Neutrophil (primary cell): ENCODE results near the gene SLC25A2.
A peak's percentile ranks its signal among the peaks of the same experiment; 100 is the strongest.
"Not testable (repeated sequence)": the region's sequence is repeated elsewhere in the genome, so short reads cannot be mapped to it uniquely, and the experiment has no call there.

Experiments
- H3K27ac ChIP-seq: fragments of 200-600 bp; sonication (generic); 2 replicates; pipeline ENCODE4 v1.5.1; 2016; ENCODE audit warnings: mild to moderate bottlenecking, moderate library complexity
- H3K27me3 ChIP-seq: fragments of 200-600 bp; sonication (generic); 2 replicates; pipeline ENCODE4 v1.6.0; 2016; ENCODE audit warnings: mild to moderate bottlenecking
- H3K36me3 ChIP-seq: fragments of 200-600 bp; sonication (generic); 2 replicates; pipeline ENCODE4 v1.5.1; 2017
- H3K4me1 ChIP-seq, 2 experiments: fragments of 200-600 bp in 1 of 2; sonication (generic) in 1 of 2; 1 replicate in 1 of 2; 2 replicates in 1 of 2; pipeline versions ENCODE4 v1.5.1 to v1.6.1; 2013 to 2016; ENCODE audit warnings: low read depth in 1 of 2, low read length in 1 of 2, mild to moderate bottlenecking in 1 of 2, moderate library complexity in 1 of 2; ENCODE audit not compliant: control insufficient read depth in 1 of 2, insufficient read depth in 1 of 2
- H3K4me3 ChIP-seq, 2 experiments: fragments of 200-600 bp in 1 of 2; sonication (generic) in 1 of 2; 1 replicate in 1 of 2; 2 replicates in 1 of 2; pipeline ENCODE4 v1.5.1; 2013 to 2016; ENCODE audit warnings: low read depth in 1 of 2, low read length in 1 of 2, mild to moderate bottlenecking in 1 of 2, moderate library complexity in 1 of 2
- H3K9me3 ChIP-seq: fragments of 200-600 bp; sonication (generic); 2 replicates; pipeline ENCODE4 v1.5.1; 2016
- TF ChIP-seq, protein P1 (sequence below): fragments of 200-600 bp; sonication (generic); IDR thresholded peaks from 2 replicates; pipeline ENCODE4 v1.5.1; 2016; ENCODE audit warnings: antibody characterized with exemption

Gene SLC25A2

DNA sequence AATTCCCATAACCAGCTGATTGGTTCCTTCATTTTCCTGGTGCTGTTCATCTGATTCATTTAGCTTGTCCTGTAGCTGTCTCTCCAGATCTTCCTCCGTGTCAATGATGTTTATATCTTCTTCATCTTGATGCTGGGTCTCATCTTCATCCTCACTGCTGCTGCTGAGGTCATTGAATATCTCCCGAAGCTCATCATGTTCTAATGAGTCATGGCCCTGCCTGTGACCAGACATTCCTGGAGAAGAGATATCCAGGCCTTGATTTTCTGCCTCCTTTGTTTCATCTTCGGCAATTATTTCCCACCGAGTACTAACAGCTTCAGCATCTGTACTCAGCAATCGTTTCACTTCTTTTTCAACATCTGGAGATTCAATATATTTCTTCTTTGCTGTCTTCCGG lies 15.4 kb upstream of the SLC25A2 start:
- H3K4me1 ChIP-seq: peaks cover 12 to 15% of the 10 kb centered on the region in 2 experiments
- no peak overlapping the region for H3K27ac ChIP-seq
- peaks cover 4% of the 10 kb centered on the region for H3K27me3 ChIP-seq
- TF ChIP-seq, protein P1, sequence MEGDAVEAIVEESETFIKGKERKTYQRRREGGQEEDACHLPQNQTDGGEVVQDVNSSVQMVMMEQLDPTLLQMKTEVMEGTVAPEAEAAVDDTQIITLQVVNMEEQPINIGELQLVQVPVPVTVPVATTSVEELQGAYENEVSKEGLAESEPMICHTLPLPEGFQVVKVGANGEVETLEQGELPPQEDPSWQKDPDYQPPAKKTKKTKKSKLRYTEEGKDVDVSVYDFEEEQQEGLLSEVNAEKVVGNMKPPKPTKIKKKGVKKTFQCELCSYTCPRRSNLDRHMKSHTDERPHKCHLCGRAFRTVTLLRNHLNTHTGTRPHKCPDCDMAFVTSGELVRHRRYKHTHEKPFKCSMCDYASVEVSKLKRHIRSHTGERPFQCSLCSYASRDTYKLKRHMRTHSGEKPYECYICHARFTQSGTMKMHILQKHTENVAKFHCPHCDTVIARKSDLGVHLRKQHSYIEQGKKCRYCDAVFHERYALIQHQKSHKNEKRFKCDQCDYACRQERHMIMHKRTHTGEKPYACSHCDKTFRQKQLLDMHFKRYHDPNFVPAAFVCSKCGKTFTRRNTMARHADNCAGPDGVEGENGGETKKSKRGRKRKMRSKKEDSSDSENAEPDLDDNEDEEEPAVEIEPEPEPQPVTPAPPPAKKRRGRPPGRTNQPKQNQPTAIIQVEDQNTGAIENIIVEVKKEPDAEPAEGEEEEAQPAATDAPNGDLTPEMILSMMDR: no peak
- no peaks in the 10 kb centered on the region for H3K36me3 ChIP-seq
- H3K9me3 ChIP-seq: peaks cover 38% of the 10 kb centered on the region
- H3K4me3 ChIP-seq: peak overlapping the region; percentile 81

- not testable (repeated sequence) for H3K27ac ChIP-seq, H3K36me3 ChIP-seq, H3K27me3 ChIP-seq, H3K4me3 ChIP-seq
- peaks cover 12 to 15% of the 10 kb centered on the region in 2 experiments for H3K4me1 ChIP-seq
- peaks cover 38% of the 10 kb centered on the region for H3K9me3 ChIP-seq
These were observed 13.1 kb upstream of the SLC25A2 start for GRCh38 chr5:141316963-141317362.

DNA sequence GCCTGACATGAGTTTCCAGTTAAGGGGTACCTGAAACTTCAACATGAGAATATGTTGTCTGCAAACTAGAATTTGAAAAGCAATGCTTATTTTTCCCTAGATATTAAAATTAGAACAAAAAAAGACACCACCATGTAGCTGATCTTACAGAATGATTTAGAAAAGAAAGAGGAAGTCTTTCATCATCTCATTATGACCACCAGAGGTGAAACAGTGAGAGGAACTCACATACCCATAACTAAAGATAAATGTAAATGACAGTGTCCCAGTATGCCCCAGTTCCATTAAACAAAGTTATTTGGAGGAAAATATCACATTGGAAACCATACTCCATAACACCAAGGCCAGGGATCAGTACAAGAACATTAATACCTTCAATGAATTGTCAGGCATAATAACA lies 9.9 kb upstream of the SLC25A2 start:
- Histone ChIP-seq H3K36me3 (no peaks in the 10 kb centered on the region), H3K4me1 (no peaks in the 10 kb centered on the region), H3K27me3 (no peaks in the 10 kb centered on the region), H3K27ac (no peak overlapping the region), H3K9me3 (peaks cover 27% of the 10 kb centered on the region), H3K4me3 (no peak overlapping the region)
- TF ChIP-seq, protein P1: no peak

DNA sequence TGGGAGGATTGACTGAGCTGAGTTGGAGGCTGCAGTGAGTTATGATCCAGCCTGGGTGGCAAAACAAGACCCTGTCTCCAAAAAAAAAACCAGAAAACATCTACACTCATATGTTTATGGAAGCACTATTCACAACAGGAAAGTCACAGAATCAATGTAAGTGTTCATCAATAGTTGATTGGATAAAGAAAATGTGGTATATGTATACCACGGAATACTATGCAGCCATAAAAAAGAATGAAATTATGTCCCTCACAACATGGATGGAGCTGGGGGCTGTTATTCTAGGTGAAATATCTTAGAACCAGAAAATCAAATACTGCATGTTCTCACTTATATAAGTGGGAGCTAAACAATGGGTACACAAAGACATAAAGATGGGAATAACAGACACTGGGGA lies 2.8 kb upstream of the SLC25A2 start:
- Histone ChIP-seq H3K9me3 (peaks cover 47% of the 10 kb centered on the region), H3K36me3 (no peaks in the 10 kb centered on the region), H3K4me3 (no peak overlapping the region), H3K27ac (no peak overlapping the region), H3K4me1 (no peaks in the 10 kb centered on the region), H3K27me3 (no peaks in the 10 kb centered on the region)
- TF ChIP-seq, protein P1: no peak

- H3K9me3 ChIP-seq: peaks cover 46% of the 10 kb centered on the region
- TF ChIP-seq, protein P1: no peak
- no peak overlapping the region for H3K27ac ChIP-seq
- H3K4me1 ChIP-seq: no peaks in the 10 kb centered on the region
- H3K4me3 ChIP-seq: no peak overlapping the region
- no peaks in the 10 kb centered on the region for H3K27me3 ChIP-seq
- no peaks in the 10 kb centered on the region for H3K36me3 ChIP-seq
These were observed 5.5 kb downstream of the SLC25A2 start for GRCh38 chr5:141298376-141298775.

- Histone ChIP-seq H3K36me3 (no peaks in the 10 kb centered on the region), H3K27me3 (no peaks in the 10 kb centered on the region), H3K4me1 (no peaks in the 10 kb centered on the region), H3K9me3 (peaks cover 36% of the 10 kb centered on the region), H3K27ac (no peak overlapping the region), H3K4me3 (no peak overlapping the region)
- TF ChIP-seq, protein P1: no peak
These were observed 30.9 kb downstream of the SLC25A2 start for GRCh38 chr5:141272906-141273305.
